DOHH2 (cell line): ENCODE data around the gene NAV2.

Experiments used
- H3F3A ChIP-seq: fragments of 200-600 bp; sonication (generic), shearing (Covaris generic); 2 replicates; pipeline ENCODE4 v1.6.0; 2016; ENCODE audit warnings: antibody characterized with exemption, mild to moderate bottlenecking; ENCODE audit not compliant: control insufficient read depth, insufficient read depth
- H3K27ac ChIP-seq: fragments of 200-600 bp; sonication (generic); 2 replicates; pipeline ENCODE4 v1.5.1; 2014; ENCODE audit warnings: low read depth, mild to moderate bottlenecking, low read length, moderate library complexity
- H3K27me3 ChIP-seq: fragments of 200-600 bp; sonication (generic); 2 replicates; pipeline ENCODE4 v1.6.1; 2014; ENCODE audit warnings: mild to moderate bottlenecking, low read length, mixed read lengths; ENCODE audit not compliant: control insufficient read depth
- H3K36me3 ChIP-seq: fragments of 200-600 bp; sonication (generic); 2 replicates; pipeline ENCODE4 v1.6.1; 2014; ENCODE audit warnings: mild to moderate bottlenecking, low read length, moderate library complexity, mixed read lengths; ENCODE audit not compliant: control insufficient read depth
- H3K4me1 ChIP-seq: fragments of 200-600 bp; sonication (generic); 2 replicates; pipeline ENCODE4 v1.6.1; 2014; ENCODE audit warnings: mild to moderate bottlenecking, low read length, mixed read lengths; ENCODE audit not compliant: control insufficient read depth
- H3K4me2 ChIP-seq: fragments of 200-600 bp; sonication (generic); 2 replicates; pipeline ENCODE4 v1.6.0; 2014; ENCODE audit warnings: mild to moderate bottlenecking, low read length, moderate library complexity
- H3K4me3 ChIP-seq: fragments of 200-600 bp; sonication (generic); 2 replicates; pipeline ENCODE4 v1.5.1; 2014; ENCODE audit warnings: mild to moderate bottlenecking, low read length, mixed read lengths
- H3K79me2 ChIP-seq: fragments of 200-600 bp; sonication (generic); 2 replicates; pipeline ENCODE4 v1.6.1; 2014; ENCODE audit warnings: mild to moderate bottlenecking, low read length, mixed read lengths; ENCODE audit not compliant: control insufficient read depth
- H3K9me2 ChIP-seq: fragments of 200-600 bp; sonication (generic); replicated peaks from 2 replicates; pipeline ENCODE4 v1.6.1; 2014; ENCODE audit warnings: mild to moderate bottlenecking, low read length, mixed read lengths; ENCODE audit not compliant: control insufficient read depth
- H3K9me3 ChIP-seq: fragments of 200-600 bp; sonication (generic); 2 replicates; pipeline ENCODE4 v1.6.1; 2014; ENCODE audit warnings: antibody characterized with exemption, low read length, mixed read lengths; ENCODE audit not compliant: control insufficient read depth, insufficient read depth
- H4K20me1 ChIP-seq: fragments of 200-600 bp; sonication (generic); 2 replicates; pipeline ENCODE4 v1.6.0; 2014; ENCODE audit warnings: low read depth, mild to moderate bottlenecking, antibody characterized with exemption, low read length, moderate library complexity; ENCODE audit not compliant: control insufficient read depth, insufficient read depth
- CTCF ChIP-seq: fragments of 200-600 bp; sonication (generic); IDR thresholded peaks from one replicate; pipeline ENCODE4 v1.5.1; 2014; ENCODE audit warnings: antibody characterized with exemption, mild to moderate bottlenecking, low read depth, low read length; ENCODE audit not compliant: poor library complexity, severe bottlenecking
- EZH2phosphoT487 ChIP-seq: fragments of 200-600 bp; sonication (generic); IDR thresholded peaks from 2 replicates; pipeline ENCODE4 v1.6.1; 2017; ENCODE audit warnings: borderline replicate concordance, mild to moderate bottlenecking, antibody characterized with exemption, low read length, moderate library complexity, mixed read lengths

NAV2 gene

GRCh38 chr11:20089796-20090653 lies 377.4 kb downstream of the NAV2 start:
- peaks cover 4% of the 10 kb centered on the region; the same call in 1 of the 2 replicates for H3K27me3 ChIP-seq
- H3K27ac ChIP-seq: no peak overlapping the region
- no peak overlapping the region for H3K4me2 ChIP-seq
- no peaks in the 10 kb centered on the region for H3K4me1 ChIP-seq
- H3K4me3 ChIP-seq: no peak overlapping the region
- H3K9me2 ChIP-seq: no peaks in the 10 kb centered on the region
- H3K9me3 ChIP-seq: no peaks in the 10 kb centered on the region
- no peaks in the 10 kb centered on the region for H3F3A ChIP-seq
- no peaks in the 10 kb centered on the region for H3K79me2 ChIP-seq
- no peaks in the 10 kb centered on the region for H4K20me1 ChIP-seq
- H3K36me3 ChIP-seq: no peaks in the 10 kb centered on the region
- TF ChIP-seq CTCF: no peak
- TF ChIP-seq EZH2phosphoT487: no peak

GRCh38 chr11:20090654-20091374 lies 378.2 kb downstream of the NAV2 start:
- Histone ChIP-seq H3F3A (no peaks in the 10 kb centered on the region), H3K36me3 (no peaks in the 10 kb centered on the region)

GRCh38 chr11:20093775-20094174 lies 381.1 kb downstream of the NAV2 start:
- Histone ChIP-seq H3K27me3 (peaks cover 4% of the 10 kb centered on the region; the same call in 1 of the 2 replicates), H3K36me3 (no peaks in the 10 kb centered on the region), H3K4me2 (no peak overlapping the region), H3K4me1 (no peaks in the 10 kb centered on the region), H4K20me1 (no peaks in the 10 kb centered on the region), H3F3A (no peaks in the 10 kb centered on the region), H3K4me3 (no peak overlapping the region), H3K9me3 (no peaks in the 10 kb centered on the region), H3K9me2 (no peaks in the 10 kb centered on the region), H3K79me2 (no peaks in the 10 kb centered on the region), H3K27ac (no peak overlapping the region)
- TF ChIP-seq CTCF (no peak), EZH2phosphoT487 (no peak)

More at GRCh38 chr11:20090654-20091374, 378.2 kb downstream of the NAV2 start:
- TF ChIP-seq EZH2phosphoT487 (no peak), CTCF (no peak)
- H3K79me2 ChIP-seq: no peaks in the 10 kb centered on the region
- H3K4me2 ChIP-seq: no peak overlapping the region
- H3K4me1 ChIP-seq: no peaks in the 10 kb centered on the region
- H3K27me3 ChIP-seq: peaks cover 4% of the 10 kb centered on the region; the same call in 1 of the 2 replicates
- no peak overlapping the region for H3K27ac ChIP-seq
- H4K20me1 ChIP-seq: no peaks in the 10 kb centered on the region
- no peaks in the 10 kb centered on the region for H3K9me3 ChIP-seq
- H3K9me2 ChIP-seq: no peaks in the 10 kb centered on the region
- H3K4me3 ChIP-seq: no peak overlapping the region
